Measurements from ENCODE around the gene MGRN1. TPM values are rescaled to one million over a fixed set of nuclear protein-coding genes. Genes with fewer than 3 reads are reported as not detected.

The MGRN1 gene
- total RNA-seq, 1 donor from 2014 or later: 40.8 TPM

GRCh38 chr16:4729876-4730275 is 105.2 kb downstream of the MGRN1 start:
- Histone ChIP-seq H3K27me3 (no peaks in the 10 kb centered on the region), H3K27ac (no peak overlapping the region), H3K9me3 (no peaks in the 10 kb centered on the region), H3K36me3 (peaks cover 0 to 33% of the 10 kb centered on the region in 2 donors), H3K4me3 (no peak overlapping the region), H3K4me1 (peaks cover 14% of the 10 kb centered on the region)
- intact Hi-C loops (cut with DNase I): no loop called here
- no peak for TF ChIP-seq POLR2AphosphoS5 (IDR thresholded peaks at IDR 0.05; ENCODE audit: insufficient read depth in 1 of 2, low read depth in 1 of 2)
- TF ChIP-seq, protein P1, sequence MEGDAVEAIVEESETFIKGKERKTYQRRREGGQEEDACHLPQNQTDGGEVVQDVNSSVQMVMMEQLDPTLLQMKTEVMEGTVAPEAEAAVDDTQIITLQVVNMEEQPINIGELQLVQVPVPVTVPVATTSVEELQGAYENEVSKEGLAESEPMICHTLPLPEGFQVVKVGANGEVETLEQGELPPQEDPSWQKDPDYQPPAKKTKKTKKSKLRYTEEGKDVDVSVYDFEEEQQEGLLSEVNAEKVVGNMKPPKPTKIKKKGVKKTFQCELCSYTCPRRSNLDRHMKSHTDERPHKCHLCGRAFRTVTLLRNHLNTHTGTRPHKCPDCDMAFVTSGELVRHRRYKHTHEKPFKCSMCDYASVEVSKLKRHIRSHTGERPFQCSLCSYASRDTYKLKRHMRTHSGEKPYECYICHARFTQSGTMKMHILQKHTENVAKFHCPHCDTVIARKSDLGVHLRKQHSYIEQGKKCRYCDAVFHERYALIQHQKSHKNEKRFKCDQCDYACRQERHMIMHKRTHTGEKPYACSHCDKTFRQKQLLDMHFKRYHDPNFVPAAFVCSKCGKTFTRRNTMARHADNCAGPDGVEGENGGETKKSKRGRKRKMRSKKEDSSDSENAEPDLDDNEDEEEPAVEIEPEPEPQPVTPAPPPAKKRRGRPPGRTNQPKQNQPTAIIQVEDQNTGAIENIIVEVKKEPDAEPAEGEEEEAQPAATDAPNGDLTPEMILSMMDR (IDR thresholded peaks at IDR 0.05): no peak
- TF ChIP-seq POLR2A (IDR thresholded peaks at IDR 0.05): no peak
- DNase-seq (ENCODE audit: extremely low spot score in 2 of 2): no peak

- Histone ChIP-seq H3K36me3 (peaks cover 0 to 10% of the 10 kb centered on the region in 2 donors), H3K4me1 (peaks cover 22% of the 10 kb centered on the region), H3K27me3 (no peaks in the 10 kb centered on the region), H3K27ac (peak overlapping the region; percentile 60), H3K9me3 (no peaks in the 10 kb centered on the region), H3K4me3 (peak overlapping the region; percentile 90 to 97)
- TF ChIP-seq, protein P1 (IDR thresholded peaks at IDR 0.05): no peak
- no peak for TF ChIP-seq POLR2AphosphoS5 (IDR thresholded peaks at IDR 0.05; ENCODE audit: insufficient read depth in 1 of 2, low read depth in 1 of 2)
- no peak for TF ChIP-seq POLR2A (IDR thresholded peaks at IDR 0.05)
- no peak for DNase-seq (ENCODE audit: extremely low spot score in 2 of 2)
- intact Hi-C loops (cut with DNase I): no loop called here
Measured at GRCh38 chr16:4733211-4733742, 108.7 kb downstream of the MGRN1 start.

DNA sequence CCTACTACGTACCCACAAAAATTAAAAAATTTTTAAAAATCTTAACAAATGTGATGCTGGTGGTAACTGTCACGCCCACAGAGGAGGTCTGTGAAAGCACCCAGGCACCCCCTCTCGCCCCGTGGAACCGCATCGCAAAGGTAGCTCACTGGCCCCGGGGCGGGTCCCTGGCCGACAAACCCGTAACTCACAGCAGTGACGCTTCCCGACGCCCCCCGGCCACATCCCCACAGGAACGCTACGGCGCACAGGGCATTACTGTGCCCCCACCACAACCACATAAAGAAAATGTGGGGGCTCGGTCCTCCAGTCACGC is 109.1 kb downstream of the MGRN1 start:
- no peak for DNase-seq (ENCODE audit: extremely low spot score in 2 of 2)
- Histone ChIP-seq H3K9me3 (no peaks in the 10 kb centered on the region), H3K27me3 (no peaks in the 10 kb centered on the region), H3K4me3 (peak overlapping the region; percentile 90 to 97), H3K4me1 (peaks cover 22% of the 10 kb centered on the region), H3K36me3 (peaks cover 0 to 10% of the 10 kb centered on the region in 2 donors), H3K27ac (peak overlapping the region; percentile 60)
- intact Hi-C loops (cut with DNase I): no loop called here
- TF ChIP-seq, protein P1 (IDR thresholded peaks at IDR 0.05): no peak
- TF ChIP-seq POLR2AphosphoS5 (IDR thresholded peaks at IDR 0.05; ENCODE audit: insufficient read depth in 1 of 2, low read depth in 1 of 2): no peak
- no peak for TF ChIP-seq POLR2A (IDR thresholded peaks at IDR 0.05)

- peak in 1 of 2 donors; percentile 97 for DNase-seq (ENCODE audit: extremely low spot score in 2 of 2)
- intact Hi-C loops (cut with DNase I): no loop called here
- TF ChIP-seq POLR2A (IDR thresholded peaks at IDR 0.05) (peak in 1 of 2 donors; percentile 17), POLR2AphosphoS5 (IDR thresholded peaks at IDR 0.05; ENCODE audit: insufficient read depth in 1 of 2, low read depth in 1 of 2) (peak; percentile 72 to 85)
- TF ChIP-seq, protein P1 (IDR thresholded peaks at IDR 0.05): no peak
- H3K27me3 ChIP-seq: no peaks in the 10 kb centered on the region
- peaks cover 0 to 8% of the 10 kb centered on the region in 2 donors for H3K36me3 ChIP-seq
- H3K4me3 ChIP-seq: peak within 1 kb of the TSS; percentile 90 to 97
- H3K4me1 ChIP-seq: peaks cover 22% of the 10 kb centered on the region
- no peaks in the 10 kb centered on the region for H3K9me3 ChIP-seq
- peak within 1 kb of the TSS; percentile 60 for H3K27ac ChIP-seq
Measured at GRCh38 chr16:4734063-4734729, 109.6 kb downstream of the MGRN1 start, which contains the start of the genes ANKS3 and DNAAF8. Gene ANKS3 (minus strand): TSS chr16:4734271. CDS start chr16:4730149, 4,122 bp downstream. Gene DNAAF8 (plus strand): TSS chr16:4734537. CDS start chr16:4736515, 1,978 bp downstream.
